Measurements from ENCODE around the gene PCSK6. TPM values are rescaled to one million over a fixed set of nuclear protein-coding genes. Genes with fewer than 3 reads are reported as not detected.

Gene PCSK6
- total RNA-seq, 1 experiment from 2014 or later, result 26.3 TPM

DNA sequence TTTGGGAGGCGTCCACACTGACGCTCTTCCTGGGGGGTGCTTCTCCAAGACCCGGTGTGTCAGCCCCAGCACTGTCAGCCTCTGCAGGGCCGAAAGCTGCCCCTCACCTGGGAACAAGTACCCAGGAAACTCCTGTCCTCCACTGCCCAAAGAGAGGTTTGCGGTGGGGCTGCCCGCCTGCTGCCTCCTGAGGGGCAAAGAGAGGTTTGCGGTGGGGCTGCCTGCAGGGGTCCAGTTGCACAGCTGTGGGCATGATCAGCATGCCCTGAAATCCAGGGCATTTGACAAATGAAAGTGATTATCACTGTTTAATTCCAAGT lies 179.4 kb downstream of the PCSK6 start:
- Histone ChIP-seq H3K9me2 (ENCODE audit: insufficient read depth) (no peaks in the 10 kb centered on the region), H3K79me2 (ENCODE audit: low read depth) (no peaks in the 10 kb centered on the region), H3K27ac (no peak overlapping the region), H3F3A (ENCODE audit: insufficient read depth, low read depth) (no peaks in the 10 kb centered on the region), H3K9me3 (ENCODE audit: insufficient read depth, low read depth) (no peaks in the 10 kb centered on the region), H3K4me2 (no peak overlapping the region), H4K20me1 (ENCODE audit: insufficient read depth) (no peaks in the 10 kb centered on the region), H3K27me3 (ENCODE audit: insufficient read depth, low read depth) (no peaks in the 10 kb centered on the region), H3K4me3 (no peak overlapping the region), H3K36me3 (ENCODE audit: low read depth) (no peaks in the 10 kb centered on the region), H2AFZ (no peak overlapping the region), H3K4me1 (replicated peaks; ENCODE audit: insufficient read depth) (no peaks in the 10 kb centered on the region)
- DNase-seq, result no peak
- POLR2A ChIA-PET (ENCODE audit: unreplicated experiment), result no interaction called here
- no TSS peak for BruUV-seq (replicated peaks)
- CTCF ChIA-PET, result interaction anchor here (0.6 kb wide), 1 partner anchor 105 kb away, joined by 6 read pairs; no protein-coding TSS in a partner anchor
- TF ChIP-seq, protein P1, sequence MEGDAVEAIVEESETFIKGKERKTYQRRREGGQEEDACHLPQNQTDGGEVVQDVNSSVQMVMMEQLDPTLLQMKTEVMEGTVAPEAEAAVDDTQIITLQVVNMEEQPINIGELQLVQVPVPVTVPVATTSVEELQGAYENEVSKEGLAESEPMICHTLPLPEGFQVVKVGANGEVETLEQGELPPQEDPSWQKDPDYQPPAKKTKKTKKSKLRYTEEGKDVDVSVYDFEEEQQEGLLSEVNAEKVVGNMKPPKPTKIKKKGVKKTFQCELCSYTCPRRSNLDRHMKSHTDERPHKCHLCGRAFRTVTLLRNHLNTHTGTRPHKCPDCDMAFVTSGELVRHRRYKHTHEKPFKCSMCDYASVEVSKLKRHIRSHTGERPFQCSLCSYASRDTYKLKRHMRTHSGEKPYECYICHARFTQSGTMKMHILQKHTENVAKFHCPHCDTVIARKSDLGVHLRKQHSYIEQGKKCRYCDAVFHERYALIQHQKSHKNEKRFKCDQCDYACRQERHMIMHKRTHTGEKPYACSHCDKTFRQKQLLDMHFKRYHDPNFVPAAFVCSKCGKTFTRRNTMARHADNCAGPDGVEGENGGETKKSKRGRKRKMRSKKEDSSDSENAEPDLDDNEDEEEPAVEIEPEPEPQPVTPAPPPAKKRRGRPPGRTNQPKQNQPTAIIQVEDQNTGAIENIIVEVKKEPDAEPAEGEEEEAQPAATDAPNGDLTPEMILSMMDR (conservative IDR thresholded peaks at IDR 0.05), result no peak
- no peak for TF ChIP-seq EZH2 (IDR thresholded peaks at IDR 0.05; ENCODE audit: low read depth)
- intact Hi-C loops (cut with micrococcal nuclease; ENCODE audit: unreplicated experiment), result no loop called here

DNA sequence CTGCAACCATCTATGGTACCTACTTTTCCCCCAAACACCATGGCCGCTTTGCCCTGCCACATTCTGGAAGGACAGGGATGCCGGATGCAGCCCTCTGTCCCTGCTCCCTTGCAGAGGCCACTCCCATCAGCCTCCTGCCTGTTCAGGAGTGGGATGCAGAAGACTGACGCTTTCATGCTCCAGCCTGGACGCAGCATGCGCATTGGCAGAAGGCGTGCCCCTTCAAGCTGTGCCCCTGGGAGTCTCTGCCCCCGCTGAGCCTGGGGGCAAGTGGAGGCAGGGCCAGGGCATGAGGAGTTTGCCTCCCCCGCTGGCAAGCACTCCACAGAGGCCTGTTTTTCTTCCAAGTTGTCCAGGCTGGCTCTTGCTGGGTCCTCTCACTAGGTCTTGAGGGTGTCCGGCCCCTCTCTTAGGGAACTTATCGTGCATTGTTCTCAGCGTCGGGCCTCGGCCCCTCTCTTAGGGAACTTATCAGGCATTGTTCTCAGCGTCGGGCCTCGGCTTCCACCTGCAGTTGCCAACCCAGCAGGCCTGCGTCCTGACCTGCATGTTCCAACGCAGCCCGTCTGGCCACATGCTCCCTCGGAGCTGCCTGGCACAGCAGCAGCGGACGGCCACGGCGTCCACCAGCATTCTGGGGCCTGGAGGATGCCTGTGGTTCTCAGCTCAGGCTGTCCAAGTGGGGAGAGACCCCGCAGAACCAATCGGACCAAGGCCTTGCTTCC lies 179.9 kb downstream of the PCSK6 start:
- Histone ChIP-seq H4K20me1 (ENCODE audit: insufficient read depth) (no peaks in the 10 kb centered on the region), H3K4me3 (no peak overlapping the region), H2AFZ (no peak overlapping the region), H3K9me3 (ENCODE audit: insufficient read depth, low read depth) (no peaks in the 10 kb centered on the region), H3K4me2 (no peak overlapping the region), H3K27me3 (ENCODE audit: insufficient read depth, low read depth) (no peaks in the 10 kb centered on the region), H3K79me2 (ENCODE audit: low read depth) (no peaks in the 10 kb centered on the region), H3F3A (ENCODE audit: insufficient read depth, low read depth) (no peaks in the 10 kb centered on the region), H3K9me2 (ENCODE audit: insufficient read depth) (no peaks in the 10 kb centered on the region), H3K36me3 (ENCODE audit: low read depth) (no peaks in the 10 kb centered on the region), H3K4me1 (replicated peaks; ENCODE audit: insufficient read depth) (no peaks in the 10 kb centered on the region), H3K27ac (no peak overlapping the region)
- intact Hi-C loops (cut with micrococcal nuclease; ENCODE audit: unreplicated experiment), result no loop called here
- no peak for DNase-seq
- CTCF ChIA-PET, result no interaction called here
- no peak for TF ChIP-seq EZH2 (IDR thresholded peaks at IDR 0.05; ENCODE audit: low read depth)
- TF ChIP-seq, protein P1 (conservative IDR thresholded peaks at IDR 0.05), result no peak
- BruUV-seq (replicated peaks), result no TSS peak
- POLR2A ChIA-PET (ENCODE audit: unreplicated experiment), result no interaction called here

DNA sequence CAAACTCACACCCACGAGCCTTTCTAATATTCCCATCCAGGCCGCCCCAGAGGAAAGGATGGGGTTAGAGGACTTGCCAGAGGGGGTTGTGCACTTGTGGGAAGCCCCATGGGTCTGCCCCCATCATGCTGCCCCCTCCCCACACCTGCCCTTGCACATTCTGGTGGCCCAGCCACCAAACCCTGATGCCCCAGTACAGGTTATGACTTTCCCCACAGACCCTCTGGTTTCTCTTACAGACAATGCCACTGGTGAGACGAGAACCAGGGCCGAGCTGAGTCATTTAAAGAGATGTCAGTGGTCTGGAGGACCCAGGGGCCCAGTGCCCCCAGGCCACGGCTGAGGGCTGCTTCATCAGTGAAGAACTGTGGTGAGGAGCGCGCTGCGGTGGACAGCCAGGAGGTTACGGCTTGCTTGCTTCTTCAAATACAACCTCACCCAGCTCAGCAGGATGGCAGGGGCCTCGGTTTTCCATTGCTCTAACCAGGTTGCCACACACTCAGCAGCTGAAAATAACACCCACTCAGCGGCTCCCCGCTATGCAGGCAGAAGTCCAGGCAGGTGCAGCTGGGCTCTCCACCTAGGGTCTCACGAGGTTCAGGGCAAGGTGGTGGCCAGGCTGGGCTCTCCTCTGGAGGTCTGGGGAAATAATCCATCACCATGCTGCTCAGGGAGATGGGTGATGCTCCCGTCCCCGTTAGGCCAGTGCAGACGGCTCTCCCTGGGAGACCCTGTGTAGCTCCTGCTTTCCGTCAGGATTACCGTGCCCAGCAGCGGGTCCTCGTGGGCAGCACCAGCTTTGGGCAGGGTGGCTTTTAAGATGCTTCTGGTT lies 180.7 kb downstream of the PCSK6 start:
- no peaks in the 10 kb centered on the region for H3K79me2 ChIP-seq (ENCODE audit: low read depth)
- H3K4me2 ChIP-seq, result no peak overlapping the region
- ChIA-PET POLR2A (ENCODE audit: unreplicated experiment) (no interaction called here), CTCF (no interaction called here)
- H3K27me3 ChIP-seq (ENCODE audit: insufficient read depth, low read depth), result no peaks in the 10 kb centered on the region
- intact Hi-C loops (cut with micrococcal nuclease; ENCODE audit: unreplicated experiment), result no loop called here
- TF ChIP-seq EZH2 (IDR thresholded peaks at IDR 0.05; ENCODE audit: low read depth), result no peak
- TF ChIP-seq, protein P1 (conservative IDR thresholded peaks at IDR 0.05), result no peak
- no peaks in the 10 kb centered on the region for H3K9me3 ChIP-seq (ENCODE audit: insufficient read depth, low read depth)
- H4K20me1 ChIP-seq (ENCODE audit: insufficient read depth), result no peaks in the 10 kb centered on the region
- H3K36me3 ChIP-seq (ENCODE audit: low read depth), result no peaks in the 10 kb centered on the region
- BruUV-seq (replicated peaks), result no TSS peak
- H3K27ac ChIP-seq, result no peak overlapping the region
- H3K4me3 ChIP-seq, result no peak overlapping the region
- H3K9me2 ChIP-seq (ENCODE audit: insufficient read depth), result no peaks in the 10 kb centered on the region
- no peak overlapping the region for H2AFZ ChIP-seq
- no peaks in the 10 kb centered on the region for H3F3A ChIP-seq (ENCODE audit: insufficient read depth, low read depth)
- no peak for DNase-seq
- H3K4me1 ChIP-seq (replicated peaks; ENCODE audit: insufficient read depth), result no peaks in the 10 kb centered on the region
